WTC11 (cell line): ENCODE data around the gene PI4KA.

ENCODE experiments used
- ELF4 ChIP-seq: sonication (generic); formaldehyde crosslinking; IDR thresholded peaks from 2 replicates; pipeline ENCODE4 v1.8.1; 2022; ENCODE audit warnings: low read depth, mild to moderate bottlenecking, moderate library complexity, missing genetic modification reagents
- JUN ChIP-seq: sonication (generic); formaldehyde crosslinking; IDR thresholded peaks from 2 replicates; pipeline ENCODE4 v1.8.0; 2023; ENCODE audit warnings: mild to moderate bottlenecking, missing genetic modification reagents
- TF ChIP-seq, protein P1 (sequence below): fragments of 200-600 bp; IDR thresholded peaks from 2 replicates; pipeline ENCODE4 v1.8.0; 2022; ENCODE audit warnings: antibody characterized with exemption

DNA sequence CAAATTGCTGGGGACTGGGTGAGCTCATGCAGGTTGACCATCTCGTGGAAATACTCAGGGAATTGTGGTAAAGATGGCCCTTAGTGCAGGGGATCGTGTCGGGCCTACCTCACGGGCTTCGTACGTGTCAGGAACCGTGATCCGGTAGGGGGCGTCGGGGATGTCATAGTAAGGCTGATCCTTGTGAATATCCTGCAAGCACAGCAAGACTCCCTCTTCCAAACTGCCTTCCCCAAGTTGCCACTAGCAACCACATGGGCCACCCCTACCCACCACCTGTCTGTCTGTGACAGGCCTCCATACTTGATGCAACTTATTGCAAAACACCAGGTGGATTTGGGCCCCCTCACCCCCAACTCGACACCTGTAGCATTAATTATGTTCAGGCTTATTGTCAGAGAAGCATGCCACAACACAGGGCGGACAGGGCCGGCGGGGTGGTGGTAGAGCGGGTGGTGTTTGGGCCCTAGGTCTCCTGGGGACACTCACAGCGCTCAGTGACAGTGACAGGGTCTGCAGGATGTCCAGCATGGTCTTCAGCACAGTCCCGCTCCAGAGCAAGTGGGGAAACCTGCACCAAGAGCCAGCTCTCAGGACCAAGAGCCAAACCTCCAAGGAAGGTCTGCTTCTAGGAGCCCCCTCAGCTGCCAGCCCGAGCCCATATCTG, 107.3 kb downstream of the PI4KA start:
- TF ChIP-seq ELF4 (CRISPR knock-in tag) = no peak
- TF ChIP-seq, protein P1, sequence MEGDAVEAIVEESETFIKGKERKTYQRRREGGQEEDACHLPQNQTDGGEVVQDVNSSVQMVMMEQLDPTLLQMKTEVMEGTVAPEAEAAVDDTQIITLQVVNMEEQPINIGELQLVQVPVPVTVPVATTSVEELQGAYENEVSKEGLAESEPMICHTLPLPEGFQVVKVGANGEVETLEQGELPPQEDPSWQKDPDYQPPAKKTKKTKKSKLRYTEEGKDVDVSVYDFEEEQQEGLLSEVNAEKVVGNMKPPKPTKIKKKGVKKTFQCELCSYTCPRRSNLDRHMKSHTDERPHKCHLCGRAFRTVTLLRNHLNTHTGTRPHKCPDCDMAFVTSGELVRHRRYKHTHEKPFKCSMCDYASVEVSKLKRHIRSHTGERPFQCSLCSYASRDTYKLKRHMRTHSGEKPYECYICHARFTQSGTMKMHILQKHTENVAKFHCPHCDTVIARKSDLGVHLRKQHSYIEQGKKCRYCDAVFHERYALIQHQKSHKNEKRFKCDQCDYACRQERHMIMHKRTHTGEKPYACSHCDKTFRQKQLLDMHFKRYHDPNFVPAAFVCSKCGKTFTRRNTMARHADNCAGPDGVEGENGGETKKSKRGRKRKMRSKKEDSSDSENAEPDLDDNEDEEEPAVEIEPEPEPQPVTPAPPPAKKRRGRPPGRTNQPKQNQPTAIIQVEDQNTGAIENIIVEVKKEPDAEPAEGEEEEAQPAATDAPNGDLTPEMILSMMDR = 0 out of 2 replicates have a peak, but pooled peaks have one; percentile 22
- no peak for TF ChIP-seq JUN
